K562 (cell line): ENCODE measurements around the gene ZNF358. TPM values are rescaled to one million over a fixed set of nuclear protein-coding genes. Genes with fewer than 3 reads are reported as not detected.
A peak's percentile ranks its signal among the peaks of the same experiment; 100 is the strongest.

Source experiments
- CBX8 ChIP-seq: fragments of 200-600 bp; sonication (generic); IDR thresholded peaks from 2 replicates; pipeline ENCODE4 v1.6.1; 2012; ENCODE audit warnings: borderline replicate concordance, mixed run types, low read depth, mild to moderate bottlenecking, moderate library complexity, mixed read lengths, low read length, control low read depth, inconsistent platforms; ENCODE audit not compliant: poor library complexity, severe bottlenecking; ENCODE audit errors: extremely low read depth
- CTCF ChIP-seq, 3 experiments: IDR thresholded peaks in 2 of 3; conservative IDR thresholded peaks in 1 of 3; 2 replicates each; pipeline ENCODE4 v1.5.1; 2011 to 2012; ENCODE audit warnings: low read length in 3 of 3, mild to moderate bottlenecking in 3 of 3, control low read depth in 2 of 3, improper control_type of control experiment in 1 of 3, inconsistent platforms in 1 of 3, low read depth in 1 of 3, mixed read lengths in 1 of 3, moderate library complexity in 1 of 3; ENCODE audit not compliant: insufficient read depth in 2 of 3
- CTCFL ChIP-seq: IDR thresholded peaks from 2 replicates; pipeline ENCODE4 v1.6.1; 2011; ENCODE audit warnings: borderline replicate concordance, low read depth, mild to moderate bottlenecking, moderate library complexity, low read length; ENCODE audit not compliant: insufficient read depth, poor library complexity, severe bottlenecking
- E2F8 ChIP-seq: fragments of 450-650 bp; IDR thresholded peaks from 2 replicates; pipeline ENCODE4 v1.7.1; 2018; ENCODE audit warnings: mild to moderate bottlenecking, low read depth; ENCODE audit not compliant: partially characterized antibody
- FOXM1 ChIP-seq, 2 experiments: fragments of 450-650 bp in 1 of 2; sonication (generic) in 1 of 2; formaldehyde crosslinking in 1 of 2; IDR thresholded peaks; 2 replicates each; pipeline versions ENCODE4 v1.6.1 to v1.9.0; 2017 to 2022; ENCODE audit warnings: low read depth in 2 of 2, mild to moderate bottlenecking in 2 of 2, missing genetic modification reagents in 1 of 2, moderate library complexity in 1 of 2
- NFIX ChIP-seq: fragments of 250-450 bp; sonication (Bioruptor Pico); IDR thresholded peaks from 2 replicates; pipeline ENCODE4 v1.4.0; 2020; ENCODE audit warnings: low read depth, mild to moderate bottlenecking, moderate library complexity
- PHF8 ChIP-seq: fragments of 200-600 bp; sonication (generic); IDR thresholded peaks from 2 replicates; pipeline ENCODE4 v1.6.1; 2012; ENCODE audit warnings: mixed run types, mild to moderate bottlenecking, inconsistent platforms, low read length, moderate library complexity, borderline replicate concordance
- RFX1 ChIP-seq: fragments of 450-650 bp; IDR thresholded peaks from 2 replicates; pipeline ENCODE4 v1.6.1; 2016; ENCODE audit warnings: mild to moderate bottlenecking, moderate library complexity
- RFX7 ChIP-seq: fragments of 250-450 bp; sonication (Bioruptor Pico); IDR thresholded peaks from 2 replicates; pipeline ENCODE4 v1.5.1; 2021; ENCODE audit warnings: mild to moderate bottlenecking
- SMARCA5 ChIP-seq: fragments of 450-650 bp; IDR thresholded peaks from 2 replicates; pipeline ENCODE4 v1.6.1; 2016
- YY1 ChIP-seq, 3 experiments: IDR thresholded peaks; 2 replicates each; pipeline ENCODE4 v1.6.1; 2011; ENCODE audit warnings: low read length in 2 of 3, mild to moderate bottlenecking in 2 of 3, moderate library complexity in 2 of 3, borderline replicate concordance in 1 of 3, control low read depth in 1 of 3, low read depth in 1 of 3; ENCODE audit not compliant: insufficient read depth in 3 of 3, insufficient replicate concordance in 2 of 3, control insufficient read depth in 1 of 3, insufficient read length in 1 of 3; ENCODE audit errors: extremely low read depth in 1 of 3
- ZNF12 ChIP-seq: sonication (generic); formaldehyde crosslinking; IDR thresholded peaks from 2 replicates; pipeline ENCODE4 v1.4.0; 2020; ENCODE audit warnings: mild to moderate bottlenecking, missing genetic modification reagents
- ZNF239 ChIP-seq: fragments of 250-450 bp; sonication (Bioruptor Pico); IDR thresholded peaks from 2 replicates; pipeline ENCODE4 v1.4.0; 2020; ENCODE audit warnings: mild to moderate bottlenecking
- ZNF311 ChIP-seq: fragments of 250-450 bp; sonication (Bioruptor Pico); IDR thresholded peaks from 2 replicates; pipeline ENCODE4 v1.4.0; 2020; ENCODE audit warnings: mild to moderate bottlenecking, moderate library complexity
- polyA plus RNA-seq, 8 experiments: library from polyadenylated mRNA; depleted of rRNA in 4 of 8; stranded (reverse) in 5 of 8; unstranded in 3 of 8; fragments of >200 nt; fragmentation: Nextera tagmentation in 2 of 8; fragmentation: Illumina TruSeq in 1 of 8; extraction: Ambion mirVana in 2 of 8; extraction: Trizol in 1 of 8; gene quantifications; 2 replicates each; pipeline versions ENCODE4 v1.2.1 to v1.2.3, GENCODE V29; 2011 to 2014; ENCODE audit warnings: inconsistent platforms in 1 of 8, missing spikeins in 1 of 8
- total RNA-seq, 7 experiments: library from RNA; depleted of rRNA in 6 of 7; stranded (reverse); fragments of >200 nt in 6 of 7; fragmentation: Illumina TruSeq in 2 of 7; extraction: Trizol in 2 of 7; gene quantifications; 2 replicates each; pipeline versions ENCODE4 v1.2.1 to v1.2.3, GENCODE V29; 2011 to 2021; ENCODE audit warnings: low replicate concordance in 1 of 7
- TF ChIP-seq, protein P1 (sequence below): fragments of 250-450 bp; sonication (Bioruptor Pico); IDR thresholded peaks from 2 replicates; pipeline ENCODE4 v1.8.0; 2021; ENCODE audit warnings: mild to moderate bottlenecking, moderate library complexity
- TF ChIP-seq, protein P2 (sequence below): fragments of 250-450 bp; sonication (Bioruptor Pico); IDR thresholded peaks from 2 replicates; pipeline ENCODE4 v1.8.0; 2022; ENCODE audit warnings: moderate library complexity, mild to moderate bottlenecking, inconsistent platforms

The ZNF358 gene
- total and polyA plus RNA-seq, 9 of the 15 experiments (the other 6 are each of a cell fraction or from before 2014, with no cell fraction given): 0.04 to 17.2 (median 4.9) TPM

GRCh38 chr19:7534531-7535046 is 18.7 kb downstream of the ZNF358 start (continued):
- TF ChIP-seq NFIX (CRISPR knock-in tag) (no peak), RFX7 (no peak), RFX1 (no peak), FOXM1 (IDR thresholded peaks at IDR 0.05; ENCODE audit: low read depth) (no peak), FOXM1 (CRISPR knock-in tag; IDR thresholded peaks at IDR 0.05; ENCODE audit: low read depth) (no peak), ZNF311 (CRISPR knock-in tag) (no peak), CBX8 (no peak), E2F8 (no peak), SMARCA5 (no peak), CTCFL (peak; percentile 62), ZNF12 (CRISPR knock-in tag) (no peak), ZNF239 (CRISPR knock-in tag) (no peak), CTCF (IDR thresholded peaks at IDR 0.05 in 2 of 3, conservative IDR thresholded peaks at IDR 0.05 in 1 of 3; ENCODE audit: insufficient read depth in 2 of 3, low read depth in 1 of 3, low read length in 3 of 3) (0 out of 6 replicates have a peak, but pooled peaks of 2 of the 3 experiments have one; percentile 6 to 18), PHF8 (peak; percentile 2; the same call in 1 of the 2 replicates), YY1 (IDR thresholded peaks at IDR 0.05; ENCODE audit: borderline replicate concordance in 1 of 3, control insufficient read depth in 1 of 3, extremely low read depth in 1 of 3, insufficient read depth in 3 of 3, insufficient read length in 1 of 3, insufficient replicate concordance in 2 of 3, low read depth in 1 of 3, low read length in 2 of 3) (peak; percentile 28 to 79 (median 58))
- TF ChIP-seq, protein P1, sequence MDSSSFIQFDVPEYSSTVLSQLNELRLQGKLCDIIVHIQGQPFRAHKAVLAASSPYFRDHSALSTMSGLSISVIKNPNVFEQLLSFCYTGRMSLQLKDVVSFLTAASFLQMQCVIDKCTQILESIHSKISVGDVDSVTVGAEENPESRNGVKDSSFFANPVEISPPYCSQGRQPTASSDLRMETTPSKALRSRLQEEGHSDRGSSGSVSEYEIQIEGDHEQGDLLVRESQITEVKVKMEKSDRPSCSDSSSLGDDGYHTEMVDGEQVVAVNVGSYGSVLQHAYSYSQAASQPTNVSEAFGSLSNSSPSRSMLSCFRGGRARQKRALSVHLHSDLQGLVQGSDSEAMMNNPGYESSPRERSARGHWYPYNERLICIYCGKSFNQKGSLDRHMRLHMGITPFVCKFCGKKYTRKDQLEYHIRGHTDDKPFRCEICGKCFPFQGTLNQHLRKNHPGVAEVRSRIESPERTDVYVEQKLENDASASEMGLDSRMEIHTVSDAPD (CRISPR knock-in tag): no peak
- TF ChIP-seq, protein P2, sequence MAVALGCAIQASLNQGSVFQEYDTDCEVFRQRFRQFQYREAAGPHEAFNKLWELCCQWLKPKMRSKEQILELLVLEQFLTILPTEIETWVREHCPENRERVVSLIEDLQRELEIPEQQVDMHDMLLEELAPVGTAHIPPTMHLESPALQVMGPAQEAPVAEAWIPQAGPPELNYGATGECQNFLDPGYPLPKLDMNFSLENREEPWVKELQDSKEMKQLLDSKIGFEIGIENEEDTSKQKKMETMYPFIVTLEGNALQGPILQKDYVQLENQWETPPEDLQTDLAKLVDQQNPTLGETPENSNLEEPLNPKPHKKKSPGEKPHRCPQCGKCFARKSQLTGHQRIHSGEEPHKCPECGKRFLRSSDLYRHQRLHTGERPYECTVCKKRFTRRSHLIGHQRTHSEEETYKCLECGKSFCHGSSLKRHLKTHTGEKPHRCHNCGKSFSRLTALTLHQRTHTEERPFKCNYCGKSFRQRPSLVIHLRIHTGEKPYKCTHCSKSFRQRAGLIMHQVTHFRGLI: no peak
